GM23338 (cell line): ENCODE measurements around the gene CAMTA1. TPM values are rescaled to one million over a fixed set of nuclear protein-coding genes. Genes with fewer than 3 reads are reported as not detected.

ENCODE experiments used
- ATAC-seq: fragments of 200-7000 bp; cut with Tn5 transposase; 3 replicates; pipeline ENCODE4 v1.9.1; 2020
- DNase-seq: peaks from one replicate; pipeline ENCODE4 v3.0.0-alpha.2; 2015; ENCODE audit warnings: low spot score
- H2AFZ ChIP-seq: fragments of 200-600 bp; sonication (generic); 2 replicates; pipeline ENCODE4 v1.8.0; 2016; ENCODE audit warnings: antibody characterized with exemption, mild to moderate bottlenecking, moderate library complexity
- H3F3A ChIP-seq: fragments of 200-600 bp; sonication (generic); replicated peaks from 2 replicates; pipeline ENCODE4 v1.8.0; 2017; ENCODE audit warnings: antibody characterized with exemption, mixed run types, low read depth
- H3K27ac ChIP-seq: fragments of 200-600 bp; sonication (generic); 2 replicates; pipeline ENCODE4 v1.6.1; 2016; ENCODE audit warnings: low read depth
- H3K27me3 ChIP-seq: fragments of 200-600 bp; sonication (generic); 2 replicates; pipeline ENCODE4 v1.8.0; 2016; ENCODE audit warnings: mild to moderate bottlenecking, mixed run types, moderate library complexity; ENCODE audit not compliant: insufficient read depth
- H3K36me3 ChIP-seq: fragments of 200-600 bp; sonication (generic); 2 replicates; pipeline ENCODE4 v1.8.0; 2016; ENCODE audit warnings: mild to moderate bottlenecking; ENCODE audit not compliant: insufficient read depth
- H3K4me1 ChIP-seq: fragments of 200-600 bp; sonication (generic); 2 replicates; pipeline ENCODE4 v1.8.0; 2016; ENCODE audit warnings: mild to moderate bottlenecking, moderate library complexity; ENCODE audit not compliant: insufficient read depth
- H3K4me2 ChIP-seq: fragments of 200-600 bp; sonication (generic); 2 replicates; pipeline ENCODE4 v1.7.1; 2017; ENCODE audit warnings: mixed run types
- H3K4me3 ChIP-seq: fragments of 200-600 bp; sonication (generic); 2 replicates; pipeline ENCODE4 v1.6.1; 2016; ENCODE audit warnings: mixed run types
- H3K79me2 ChIP-seq: fragments of 200-600 bp; sonication (generic); replicated peaks from 2 replicates; pipeline ENCODE4 v1.8.0; 2017; ENCODE audit warnings: mild to moderate bottlenecking; ENCODE audit not compliant: insufficient read depth
- H3K9me2 ChIP-seq: fragments of 200-600 bp; sonication (generic); 2 replicates; pipeline ENCODE4 v1.8.0; 2017; ENCODE audit not compliant: insufficient read depth
- H4K20me1 ChIP-seq: fragments of 200-600 bp; sonication (generic); replicated peaks from 2 replicates; pipeline ENCODE4 v1.8.0; 2017; ENCODE audit warnings: mild to moderate bottlenecking; ENCODE audit not compliant: insufficient read depth
- H3K27ac Mint-ChIP-seq: 2 replicates; pipeline ENCODE4 v1.8.0; 2020; ENCODE audit warnings: inconsistent platforms, mild to moderate bottlenecking, moderate library complexity, mixed read lengths
- H3K27me3 Mint-ChIP-seq: 3 replicates; pipeline ENCODE4 v1.8.0; 2022; ENCODE audit warnings: low read depth, mild to moderate bottlenecking, moderate library complexity, mixed read lengths, inconsistent platforms; ENCODE audit not compliant: insufficient read depth, poor library complexity
- H3K36me3 Mint-ChIP-seq: 3 replicates; pipeline ENCODE4 v1.8.0; 2021; ENCODE audit warnings: low read depth, mild to moderate bottlenecking, inconsistent platforms, moderate library complexity, mixed read lengths
- H3K4me1 Mint-ChIP-seq: 3 replicates; pipeline ENCODE4 v1.8.0; 2020; ENCODE audit warnings: mild to moderate bottlenecking, inconsistent platforms, mixed read lengths
- H3K4me3 Mint-ChIP-seq: 3 replicates; pipeline ENCODE4 v1.8.0; 2021; ENCODE audit warnings: moderate library complexity, mild to moderate bottlenecking, inconsistent platforms, mixed read lengths
- H3K9me3 Mint-ChIP-seq: 3 replicates; pipeline ENCODE4 v1.8.0; 2020; ENCODE audit warnings: moderate library complexity, mild to moderate bottlenecking, inconsistent platforms, mixed read lengths
- CREB1 ChIP-seq: fragments of 250-450 bp; sonication (Bioruptor Pico); IDR thresholded peaks from 2 replicates; pipeline ENCODE4 v1.5.0; 2020; ENCODE audit warnings: low read depth, mild to moderate bottlenecking, moderate library complexity
- EZH2 ChIP-seq: fragments of 200-600 bp; sonication (generic); IDR thresholded peaks from one replicate; pipeline ENCODE4 v1.8.0; 2017; ENCODE audit warnings: antibody characterized with exemption, mild to moderate bottlenecking, low read depth; ENCODE audit not compliant: unreplicated experiment
- EZH2phosphoT487 ChIP-seq: fragments of 200-600 bp; sonication (generic); IDR thresholded peaks from one replicate; pipeline ENCODE4 v1.8.1; 2018; ENCODE audit warnings: antibody characterized with exemption; ENCODE audit not compliant: unreplicated experiment
- JUNB ChIP-seq: IDR thresholded peaks from one replicate; pipeline ENCODE4 v1.6.1; 2016; ENCODE audit warnings: antibody characterized with exemption; ENCODE audit not compliant: unreplicated experiment
- NANOG ChIP-seq: IDR thresholded peaks from 2 replicates; pipeline ENCODE4 v1.6.1; 2016; ENCODE audit warnings: antibody characterized with exemption, borderline replicate concordance
- POLR2AphosphoS5 ChIP-seq: IDR thresholded peaks from 2 replicates; pipeline ENCODE4 v1.6.1; 2016; ENCODE audit warnings: antibody characterized with exemption, low read depth
- STAT1 ChIP-seq: IDR thresholded peaks from one replicate; pipeline ENCODE4 v1.6.1; 2016; ENCODE audit warnings: antibody characterized with exemption; ENCODE audit not compliant: unreplicated experiment
- ZNF114 ChIP-seq: fragments of 250-450 bp; sonication (Bioruptor Pico); IDR thresholded peaks from 2 replicates; pipeline ENCODE4 v1.5.0; 2020; ENCODE audit warnings: mild to moderate bottlenecking, moderate library complexity
- ZNF331 ChIP-seq: fragments of 250-450 bp; sonication (Bioruptor Pico); IDR thresholded peaks from 2 replicates; pipeline ENCODE4 v1.5.0; 2020; ENCODE audit warnings: low read depth, mild to moderate bottlenecking, moderate library complexity
- polyA plus RNA-seq: library from polyadenylated mRNA; unstranded; fragments of >200 nt; fragmentation: Nextera tagmentation; extraction: Ambion mirVana; gene quantifications from 2 replicates; pipeline ENCODE4 v1.2.1, GENCODE V29; 2016
- total RNA-seq: library from RNA; depleted of rRNA; stranded (reverse); fragments of >200 nt; shearing (Covaris generic); gene quantifications from 2 replicates; pipeline ENCODE4 v1.2.3, GENCODE V29; 2014
- TF ChIP-seq, protein P1 (sequence below), 2 experiments: fragments of 200-600 bp in 1 of 2; sonication (generic) in 1 of 2; conservative IDR thresholded peaks; 2 replicates each; pipeline versions ENCODE4 v1.5.1 to v1.6.1; 2016 to 2017; ENCODE audit warnings: antibody characterized with exemption in 2 of 2, low read depth in 2 of 2, mild to moderate bottlenecking in 2 of 2, moderate library complexity in 1 of 2
- TF ChIP-seq, protein P2 (sequence below): IDR thresholded peaks from 2 replicates; pipeline ENCODE4 v1.6.1; 2016; ENCODE audit warnings: antibody characterized with exemption
- TF ChIP-seq, protein P3 (sequence below): fragments of 250-450 bp; sonication (Bioruptor Pico); IDR thresholded peaks from 2 replicates; pipeline ENCODE4 v1.5.0; 2020; ENCODE audit warnings: mild to moderate bottlenecking, moderate library complexity
- TF ChIP-seq, protein P4 (sequence below): IDR thresholded peaks from one replicate; pipeline ENCODE4 v1.6.1; 2018; ENCODE audit warnings: antibody characterized with exemption; ENCODE audit not compliant: unreplicated experiment

CAMTA1 gene
- total and polyA plus RNA-seq, 2 experiments from 2014 or later = 115 to 519 TPM

DNA sequence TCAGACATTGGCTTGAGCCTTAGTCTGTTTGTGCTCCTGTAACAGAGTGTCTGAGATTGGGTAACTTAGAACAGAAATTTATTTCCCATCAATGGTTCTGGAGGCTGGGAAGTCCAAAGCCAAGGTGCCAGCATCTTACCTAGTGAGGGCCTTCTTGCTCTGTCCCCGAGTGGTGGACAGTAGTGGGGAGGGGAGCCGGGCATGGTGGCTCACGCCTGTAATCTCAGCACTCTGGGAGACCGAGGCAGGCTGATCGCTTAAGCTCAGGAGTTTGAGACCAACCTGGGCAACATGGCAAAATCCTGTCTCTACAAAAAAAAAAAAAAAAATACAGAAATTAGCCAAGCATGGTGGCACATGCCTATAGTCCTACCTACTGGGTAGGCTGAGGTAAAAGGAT, 649.3 kb downstream of the CAMTA1 start:
- Mint-ChIP-seq H3K4me3 (no peak overlapping the region), H3K36me3 (no peaks in the 10 kb centered on the region; the same call in 1 of the 3 replicates), H3K27ac (no peak overlapping the region), H3K4me1 (no peaks in the 10 kb centered on the region), H3K27me3 (no peaks in the 10 kb centered on the region), H3K9me3 (peaks cover 7% of the 10 kb centered on the region; the same call in 2 of the 3 replicates)
- ATAC-seq (no peak), DNase-seq (no peak)
- Histone ChIP-seq H3K4me1 (no peaks in the 10 kb centered on the region), H4K20me1 (no peaks in the 10 kb centered on the region), H3K9me2 (no peaks in the 10 kb centered on the region), H3K4me3 (no peak overlapping the region), H3K79me2 (no peaks in the 10 kb centered on the region), H2AFZ (no peak overlapping the region), H3K27me3 (no peaks in the 10 kb centered on the region), H3K4me2 (no peak overlapping the region), H3K36me3 (no peaks in the 10 kb centered on the region), H3F3A (no peaks in the 10 kb centered on the region), H3K27ac (no peak overlapping the region)
- no peak for TF ChIP-seq NANOG
- TF ChIP-seq, protein P1, sequence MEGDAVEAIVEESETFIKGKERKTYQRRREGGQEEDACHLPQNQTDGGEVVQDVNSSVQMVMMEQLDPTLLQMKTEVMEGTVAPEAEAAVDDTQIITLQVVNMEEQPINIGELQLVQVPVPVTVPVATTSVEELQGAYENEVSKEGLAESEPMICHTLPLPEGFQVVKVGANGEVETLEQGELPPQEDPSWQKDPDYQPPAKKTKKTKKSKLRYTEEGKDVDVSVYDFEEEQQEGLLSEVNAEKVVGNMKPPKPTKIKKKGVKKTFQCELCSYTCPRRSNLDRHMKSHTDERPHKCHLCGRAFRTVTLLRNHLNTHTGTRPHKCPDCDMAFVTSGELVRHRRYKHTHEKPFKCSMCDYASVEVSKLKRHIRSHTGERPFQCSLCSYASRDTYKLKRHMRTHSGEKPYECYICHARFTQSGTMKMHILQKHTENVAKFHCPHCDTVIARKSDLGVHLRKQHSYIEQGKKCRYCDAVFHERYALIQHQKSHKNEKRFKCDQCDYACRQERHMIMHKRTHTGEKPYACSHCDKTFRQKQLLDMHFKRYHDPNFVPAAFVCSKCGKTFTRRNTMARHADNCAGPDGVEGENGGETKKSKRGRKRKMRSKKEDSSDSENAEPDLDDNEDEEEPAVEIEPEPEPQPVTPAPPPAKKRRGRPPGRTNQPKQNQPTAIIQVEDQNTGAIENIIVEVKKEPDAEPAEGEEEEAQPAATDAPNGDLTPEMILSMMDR (conservative IDR thresholded peaks at IDR 0.05; ENCODE audit: low read depth in 2 of 2) = no peak
- no peak for TF ChIP-seq POLR2AphosphoS5
- no peak for TF ChIP-seq EZH2
- no peak for TF ChIP-seq EZH2phosphoT487
- TF ChIP-seq CREB1 (CRISPR knock-in tag) = no peak
- no peak for TF ChIP-seq JUNB
- no peak for TF ChIP-seq STAT1
- TF ChIP-seq, protein P2, sequence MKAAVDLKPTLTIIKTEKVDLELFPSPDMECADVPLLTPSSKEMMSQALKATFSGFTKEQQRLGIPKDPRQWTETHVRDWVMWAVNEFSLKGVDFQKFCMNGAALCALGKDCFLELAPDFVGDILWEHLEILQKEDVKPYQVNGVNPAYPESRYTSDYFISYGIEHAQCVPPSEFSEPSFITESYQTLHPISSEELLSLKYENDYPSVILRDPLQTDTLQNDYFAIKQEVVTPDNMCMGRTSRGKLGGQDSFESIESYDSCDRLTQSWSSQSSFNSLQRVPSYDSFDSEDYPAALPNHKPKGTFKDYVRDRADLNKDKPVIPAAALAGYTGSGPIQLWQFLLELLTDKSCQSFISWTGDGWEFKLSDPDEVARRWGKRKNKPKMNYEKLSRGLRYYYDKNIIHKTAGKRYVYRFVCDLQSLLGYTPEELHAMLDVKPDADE = no peak
- TF ChIP-seq, protein P3, sequence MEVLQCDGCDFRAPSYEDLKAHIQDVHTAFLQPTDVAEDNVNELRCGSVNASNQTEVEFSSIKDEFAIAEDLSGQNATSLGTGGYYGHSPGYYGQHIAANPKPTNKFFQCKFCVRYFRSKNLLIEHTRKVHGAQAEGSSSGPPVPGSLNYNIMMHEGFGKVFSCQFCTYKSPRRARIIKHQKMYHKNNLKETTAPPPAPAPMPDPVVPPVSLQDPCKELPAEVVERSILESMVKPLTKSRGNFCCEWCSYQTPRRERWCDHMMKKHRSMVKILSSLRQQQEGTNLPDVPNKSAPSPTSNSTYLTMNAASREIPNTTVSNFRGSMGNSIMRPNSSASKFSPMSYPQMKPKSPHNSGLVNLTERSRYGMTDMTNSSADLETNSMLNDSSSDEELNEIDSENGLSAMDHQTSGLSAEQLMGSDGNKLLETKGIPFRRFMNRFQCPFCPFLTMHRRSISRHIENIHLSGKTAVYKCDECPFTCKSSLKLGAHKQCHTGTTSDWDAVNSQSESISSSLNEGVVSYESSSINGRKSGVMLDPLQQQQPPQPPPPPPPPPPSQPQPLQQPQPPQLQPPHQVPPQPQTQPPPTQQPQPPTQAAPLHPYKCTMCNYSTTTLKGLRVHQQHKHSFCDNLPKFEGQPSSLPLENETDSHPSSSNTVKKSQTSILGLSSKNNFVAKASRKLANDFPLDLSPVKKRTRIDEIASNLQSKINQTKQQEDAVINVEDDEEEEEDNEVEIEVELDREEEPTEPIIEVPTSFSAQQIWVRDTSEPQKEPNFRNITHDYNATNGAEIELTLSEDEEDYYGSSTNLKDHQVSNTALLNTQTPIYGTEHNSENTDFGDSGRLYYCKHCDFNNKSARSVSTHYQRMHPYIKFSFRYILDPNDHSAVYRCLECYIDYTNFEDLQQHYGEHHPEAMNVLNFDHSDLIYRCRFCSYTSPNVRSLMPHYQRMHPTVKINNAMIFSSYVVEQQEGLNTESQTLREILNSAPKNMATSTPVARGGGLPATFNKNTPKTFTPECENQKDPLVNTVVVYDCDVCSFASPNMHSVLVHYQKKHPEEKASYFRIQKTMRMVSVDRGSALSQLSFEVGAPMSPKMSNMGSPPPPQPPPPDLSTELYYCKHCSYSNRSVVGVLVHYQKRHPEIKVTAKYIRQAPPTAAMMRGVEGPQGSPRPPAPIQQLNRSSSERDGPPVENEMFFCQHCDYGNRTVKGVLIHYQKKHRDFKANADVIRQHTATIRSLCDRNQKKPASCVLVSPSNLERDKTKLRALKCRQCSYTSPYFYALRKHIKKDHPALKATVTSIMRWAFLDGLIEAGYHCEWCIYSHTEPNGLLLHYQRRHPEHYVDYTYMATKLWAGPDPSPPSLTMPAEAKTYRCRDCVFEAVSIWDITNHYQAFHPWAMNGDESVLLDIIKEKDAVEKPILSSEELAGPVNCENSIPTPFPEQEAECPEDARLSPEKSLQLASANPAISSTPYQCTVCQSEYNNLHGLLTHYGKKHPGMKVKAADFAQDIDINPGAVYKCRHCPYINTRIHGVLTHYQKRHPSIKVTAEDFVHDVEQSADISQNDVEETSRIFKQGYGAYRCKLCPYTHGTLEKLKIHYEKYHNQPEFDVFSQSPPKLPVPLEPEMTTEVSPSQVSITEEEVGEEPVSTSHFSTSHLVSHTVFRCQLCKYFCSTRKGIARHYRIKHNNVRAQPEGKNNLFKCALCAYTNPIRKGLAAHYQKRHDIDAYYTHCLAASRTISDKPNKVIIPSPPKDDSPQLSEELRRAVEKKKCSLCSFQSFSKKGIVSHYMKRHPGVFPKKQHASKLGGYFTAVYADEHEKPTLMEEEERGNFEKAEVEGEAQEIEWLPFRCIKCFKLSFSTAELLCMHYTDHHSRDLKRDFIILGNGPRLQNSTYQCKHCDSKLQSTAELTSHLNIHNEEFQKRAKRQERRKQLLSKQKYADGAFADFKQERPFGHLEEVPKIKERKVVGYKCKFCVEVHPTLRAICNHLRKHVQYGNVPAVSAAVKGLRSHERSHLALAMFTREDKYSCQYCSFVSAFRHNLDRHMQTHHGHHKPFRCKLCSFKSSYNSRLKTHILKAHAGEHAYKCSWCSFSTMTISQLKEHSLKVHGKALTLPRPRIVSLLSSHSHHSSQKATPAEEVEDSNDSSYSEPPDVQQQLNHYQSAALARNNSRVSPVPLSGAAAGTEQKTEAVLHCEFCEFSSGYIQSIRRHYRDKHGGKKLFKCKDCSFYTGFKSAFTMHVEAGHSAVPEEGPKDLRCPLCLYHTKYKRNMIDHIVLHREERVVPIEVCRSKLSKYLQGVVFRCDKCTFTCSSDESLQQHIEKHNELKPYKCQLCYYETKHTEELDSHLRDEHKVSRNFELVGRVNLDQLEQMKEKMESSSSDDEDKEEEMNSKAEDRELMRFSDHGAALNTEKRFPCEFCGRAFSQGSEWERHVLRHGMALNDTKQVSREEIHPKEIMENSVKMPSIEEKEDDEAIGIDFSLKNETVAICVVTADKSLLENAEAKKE (CRISPR knock-in tag) = no peak
- TF ChIP-seq, protein P4, sequence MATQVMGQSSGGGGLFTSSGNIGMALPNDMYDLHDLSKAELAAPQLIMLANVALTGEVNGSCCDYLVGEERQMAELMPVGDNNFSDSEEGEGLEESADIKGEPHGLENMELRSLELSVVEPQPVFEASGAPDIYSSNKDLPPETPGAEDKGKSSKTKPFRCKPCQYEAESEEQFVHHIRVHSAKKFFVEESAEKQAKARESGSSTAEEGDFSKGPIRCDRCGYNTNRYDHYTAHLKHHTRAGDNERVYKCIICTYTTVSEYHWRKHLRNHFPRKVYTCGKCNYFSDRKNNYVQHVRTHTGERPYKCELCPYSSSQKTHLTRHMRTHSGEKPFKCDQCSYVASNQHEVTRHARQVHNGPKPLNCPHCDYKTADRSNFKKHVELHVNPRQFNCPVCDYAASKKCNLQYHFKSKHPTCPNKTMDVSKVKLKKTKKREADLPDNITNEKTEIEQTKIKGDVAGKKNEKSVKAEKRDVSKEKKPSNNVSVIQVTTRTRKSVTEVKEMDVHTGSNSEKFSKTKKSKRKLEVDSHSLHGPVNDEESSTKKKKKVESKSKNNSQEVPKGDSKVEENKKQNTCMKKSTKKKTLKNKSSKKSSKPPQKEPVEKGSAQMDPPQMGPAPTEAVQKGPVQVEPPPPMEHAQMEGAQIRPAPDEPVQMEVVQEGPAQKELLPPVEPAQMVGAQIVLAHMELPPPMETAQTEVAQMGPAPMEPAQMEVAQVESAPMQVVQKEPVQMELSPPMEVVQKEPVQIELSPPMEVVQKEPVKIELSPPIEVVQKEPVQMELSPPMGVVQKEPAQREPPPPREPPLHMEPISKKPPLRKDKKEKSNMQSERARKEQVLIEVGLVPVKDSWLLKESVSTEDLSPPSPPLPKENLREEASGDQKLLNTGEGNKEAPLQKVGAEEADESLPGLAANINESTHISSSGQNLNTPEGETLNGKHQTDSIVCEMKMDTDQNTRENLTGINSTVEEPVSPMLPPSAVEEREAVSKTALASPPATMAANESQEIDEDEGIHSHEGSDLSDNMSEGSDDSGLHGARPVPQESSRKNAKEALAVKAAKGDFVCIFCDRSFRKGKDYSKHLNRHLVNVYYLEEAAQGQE = no peak
- TF ChIP-seq ZNF114 = no peak
- no peak for TF ChIP-seq ZNF331 (CRISPR knock-in tag)
